HL-60 (cell line): Measurements from ENCODE around the gene SERPINB7.

Experiments used
- REST ChIP-seq: IDR thresholded peaks from 2 replicates; pipeline ENCODE4 v1.6.1; 2012; ENCODE audit warnings: low read depth; ENCODE audit not compliant: insufficient replicate concordance
- TF ChIP-seq, protein P1 (sequence below): IDR thresholded peaks from one replicate; pipeline ENCODE4 v1.5.1; 2011; ENCODE audit warnings: low read length, control low read depth, inconsistent platforms; ENCODE audit not compliant: insufficient read depth

DNA sequence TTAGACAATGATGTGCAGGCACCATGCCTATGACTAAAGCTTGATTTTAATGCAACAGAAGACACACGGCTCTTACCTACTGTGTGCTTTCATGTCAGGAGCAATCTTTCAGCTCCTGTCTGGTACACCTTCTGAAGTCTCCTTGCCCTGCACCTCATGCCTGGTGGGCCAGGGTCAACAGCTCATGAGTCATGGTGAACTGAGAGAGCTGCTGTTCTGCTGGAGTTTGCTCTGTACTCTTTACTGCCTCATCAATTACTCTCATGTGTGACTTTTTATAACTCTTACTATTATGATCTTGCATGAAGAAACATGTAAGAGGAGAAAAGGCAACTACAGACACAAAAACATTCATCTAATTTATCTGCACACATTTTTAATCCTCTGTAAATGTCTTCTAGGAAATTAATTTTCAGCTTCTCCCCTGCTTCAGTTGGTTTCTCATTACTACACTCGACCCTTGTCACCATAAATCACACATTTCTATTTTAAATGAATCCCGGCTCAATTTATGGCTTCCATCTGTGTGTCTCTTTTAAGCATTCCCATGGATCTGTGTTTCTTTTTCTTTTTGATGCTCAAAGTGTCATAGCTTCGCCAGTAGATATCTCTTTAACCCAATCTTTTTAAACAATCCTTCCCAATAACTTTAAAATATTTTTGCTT, 9.7 kb downstream of the SERPINB7 start:
- TF ChIP-seq, protein P1, sequence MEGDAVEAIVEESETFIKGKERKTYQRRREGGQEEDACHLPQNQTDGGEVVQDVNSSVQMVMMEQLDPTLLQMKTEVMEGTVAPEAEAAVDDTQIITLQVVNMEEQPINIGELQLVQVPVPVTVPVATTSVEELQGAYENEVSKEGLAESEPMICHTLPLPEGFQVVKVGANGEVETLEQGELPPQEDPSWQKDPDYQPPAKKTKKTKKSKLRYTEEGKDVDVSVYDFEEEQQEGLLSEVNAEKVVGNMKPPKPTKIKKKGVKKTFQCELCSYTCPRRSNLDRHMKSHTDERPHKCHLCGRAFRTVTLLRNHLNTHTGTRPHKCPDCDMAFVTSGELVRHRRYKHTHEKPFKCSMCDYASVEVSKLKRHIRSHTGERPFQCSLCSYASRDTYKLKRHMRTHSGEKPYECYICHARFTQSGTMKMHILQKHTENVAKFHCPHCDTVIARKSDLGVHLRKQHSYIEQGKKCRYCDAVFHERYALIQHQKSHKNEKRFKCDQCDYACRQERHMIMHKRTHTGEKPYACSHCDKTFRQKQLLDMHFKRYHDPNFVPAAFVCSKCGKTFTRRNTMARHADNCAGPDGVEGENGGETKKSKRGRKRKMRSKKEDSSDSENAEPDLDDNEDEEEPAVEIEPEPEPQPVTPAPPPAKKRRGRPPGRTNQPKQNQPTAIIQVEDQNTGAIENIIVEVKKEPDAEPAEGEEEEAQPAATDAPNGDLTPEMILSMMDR = no peak
- TF ChIP-seq REST = no peak
